ENCODE data around the gene VMP1. TPM values are rescaled to one million over a fixed set of nuclear protein-coding genes. Genes with fewer than 3 reads are reported as not detected.
A peak's percentile ranks its signal among the peaks of the same experiment; 100 is the strongest.

The VMP1 gene
- total and polyA plus RNA-seq, 2 of the 13 experiments (the other 11 are each of a cell fraction or from before 2014, with no cell fraction given), result 186 to 271 TPM

- TF ChIP-seq ZFP1 (CRISPR knock-in tag; IDR thresholded peaks at IDR 0.05) (no peak), ZNF780A (CRISPR knock-in tag; IDR thresholded peaks at IDR 0.05) (no peak), FOXC1 (CRISPR knock-in tag; IDR thresholded peaks at IDR 0.05; ENCODE audit: borderline replicate concordance) (no peak), IRF2 (CRISPR knock-in tag; IDR thresholded peaks at IDR 0.05) (no peak), HOXA7 (CRISPR knock-in tag; IDR thresholded peaks at IDR 0.05) (no peak), SIN3B (IDR thresholded peaks at IDR 0.05; ENCODE audit: low read length) (no peak), PHF5A (CRISPR knock-in tag; IDR thresholded peaks at IDR 0.05; ENCODE audit: low read depth, unreplicated experiment) (peak; percentile 36), HNRNPK (IDR thresholded peaks at IDR 0.05; ENCODE audit: low read depth, low read length, poor library complexity, severe bottlenecking) (no peak), ZEB1 (IDR thresholded peaks at IDR 0.05; ENCODE audit: insufficient replicate concordance, low read depth) (no peak), ZNF335 (CRISPR knock-in tag; IDR thresholded peaks at IDR 0.05) (no peak), SMAD3 (CRISPR knock-in tag; IDR thresholded peaks at IDR 0.05) (peak; percentile 53; the same call in 1 of the 2 replicates), HDAC6 (IDR thresholded peaks at IDR 0.05; ENCODE audit: low read depth, low read length) (no peak), ZNF350 (CRISPR knock-in tag; IDR thresholded peaks at IDR 0.05; ENCODE audit: borderline replicate concordance, low read depth) (no peak; the same call in 1 of the 2 replicates), ZBTB33 (CRISPR knock-in tag; IDR thresholded peaks at IDR 0.05) (no peak), NCOA1 (CRISPR knock-in tag; IDR thresholded peaks at IDR 0.05) (no peak), NR2C2 (CRISPR knock-in tag; IDR thresholded peaks at IDR 0.05; ENCODE audit: borderline replicate concordance) (0 out of 2 replicates have a peak, but pooled peaks have one; percentile 46), ZNF577 (CRISPR knock-in tag; IDR thresholded peaks at IDR 0.05; ENCODE audit: borderline replicate concordance, low read depth) (no peak), SP140L (CRISPR knock-in tag; IDR thresholded peaks at IDR 0.05; ENCODE audit: borderline replicate concordance) (no peak), ZNF547 (CRISPR knock-in tag; IDR thresholded peaks at IDR 0.05) (no peak), ZNF337 (CRISPR knock-in tag; IDR thresholded peaks at IDR 0.05; ENCODE audit: borderline replicate concordance, low read depth) (0 out of 2 replicates have a peak, but pooled peaks have one; percentile 10), ZSCAN12 (CRISPR knock-in tag; IDR thresholded peaks at IDR 0.05) (no peak), MYPOP (CRISPR knock-in tag; IDR thresholded peaks at IDR 0.05) (no peak), SP2 (CRISPR knock-in tag; IDR thresholded peaks at IDR 0.05) (no peak), ZNF883 (CRISPR knock-in tag; IDR thresholded peaks at IDR 0.05; ENCODE audit: not compliant biosample characterization) (no peak), SNAPC5 (CRISPR knock-in tag; IDR thresholded peaks at IDR 0.05; ENCODE audit: borderline replicate concordance) (no peak), SALL2 (CRISPR knock-in tag; IDR thresholded peaks at IDR 0.05) (no peak), NFYC (CRISPR knock-in tag; IDR thresholded peaks at IDR 0.05) (no peak; the same call in 1 of the 2 replicates), ZNF576 (CRISPR knock-in tag; IDR thresholded peaks at IDR 0.05) (no peak)
Observed at GRCh38 chr17:59785091-59785799, 77.8 kb downstream of the VMP1 start (continued).
